Subcutaneous abdominal adipose tissue (tissue), 5 donors: ENCODE data around the gene SRP68.

Source experiments
- H3K27ac ChIP-seq: one replicate; pipeline ENCODE4 v1.7.0; 2013; ENCODE audit warnings: low read depth, mild to moderate bottlenecking, inconsistent platforms, low read length, moderate library complexity
- H3K27me3 ChIP-seq, 5 donors: one replicate each; pipeline ENCODE4 v1.7.0; 2013; ENCODE audit warnings: low read length in 5 of 5, inconsistent platforms in 1 of 5; ENCODE audit not compliant: control insufficient read depth in 5 of 5, insufficient read depth in 4 of 5
- H3K36me3 ChIP-seq, 5 donors: one replicate each; pipeline ENCODE4 v1.7.0; 2013; ENCODE audit warnings: low read length in 5 of 5; ENCODE audit not compliant: control insufficient read depth in 5 of 5, insufficient read depth in 5 of 5
- H3K4me1 ChIP-seq, 5 donors: one replicate each; pipeline ENCODE4 v1.7.0; 2013; ENCODE audit warnings: low read length in 5 of 5, mild to moderate bottlenecking in 3 of 5, moderate library complexity in 1 of 5; ENCODE audit not compliant: control insufficient read depth in 5 of 5, insufficient read depth in 5 of 5
- H3K4me3 ChIP-seq, 5 donors: one replicate each; pipeline ENCODE4 v1.7.0; 2013; ENCODE audit warnings: low read length in 5 of 5, low read depth in 1 of 5
- H3K9ac ChIP-seq, 5 donors: one replicate each; pipeline ENCODE4 v1.7.0; 2013; ENCODE audit warnings: low read length in 5 of 5, mild to moderate bottlenecking in 4 of 5, moderate library complexity in 3 of 5
- H3K9me3 ChIP-seq, 5 donors: one replicate each; pipeline ENCODE4 v1.7.0; 2013; ENCODE audit warnings: low read length in 5 of 5; ENCODE audit not compliant: control insufficient read depth in 5 of 5
- donor health status: healthy.
- donor health status: healthy.
- donor health status: healthy.
- donor health status: healthy.
- donor health status: healthy.

The SRP68 gene

DNA sequence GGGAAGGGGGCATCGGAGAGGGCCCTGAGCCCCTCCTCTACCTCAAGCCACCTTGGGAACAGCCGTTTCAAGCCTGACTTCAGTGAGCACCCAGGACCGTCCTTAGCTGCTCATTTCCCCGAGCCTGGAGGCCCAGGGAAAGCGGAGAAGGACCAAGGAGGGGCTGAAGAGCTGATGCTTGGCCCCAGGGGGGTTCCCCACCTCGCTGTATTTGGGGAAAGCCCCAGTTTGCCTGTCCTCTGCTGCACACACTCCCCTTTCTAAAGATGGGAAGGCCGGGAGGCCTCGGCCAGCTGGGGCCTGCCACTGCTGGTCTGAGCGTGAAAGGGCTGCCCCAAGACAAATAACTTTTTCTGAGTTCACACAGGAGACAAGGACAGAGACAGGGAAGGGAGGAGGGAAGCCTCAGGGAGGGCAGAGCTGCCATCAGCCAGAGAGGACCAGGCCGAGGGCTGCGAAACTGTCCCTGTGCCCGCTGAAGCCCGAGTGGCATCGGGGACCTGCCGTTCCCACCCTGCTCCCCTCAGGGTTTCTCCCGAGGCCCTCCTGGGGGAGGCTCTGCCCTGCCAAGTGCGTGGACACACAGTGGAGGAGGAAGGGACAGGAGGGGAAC, 18.3 kb upstream of the SRP68 start:
- H3K9me3 ChIP-seq, result no peaks in the 10 kb centered on the region
- no peaks in the 10 kb centered on the region for H3K27me3 ChIP-seq
- H3K4me3 ChIP-seq, result no peak overlapping the region
- H3K9ac ChIP-seq, result no peak overlapping the region
- peaks cover 3 to 96% (median 87%) of the 10 kb centered on the region in 5 donors for H3K36me3 ChIP-seq
- H3K27ac ChIP-seq, result no peak overlapping the region
- peaks cover 0 to 7% (median 0%) of the 10 kb centered on the region in 5 donors for H3K4me1 ChIP-seq

DNA sequence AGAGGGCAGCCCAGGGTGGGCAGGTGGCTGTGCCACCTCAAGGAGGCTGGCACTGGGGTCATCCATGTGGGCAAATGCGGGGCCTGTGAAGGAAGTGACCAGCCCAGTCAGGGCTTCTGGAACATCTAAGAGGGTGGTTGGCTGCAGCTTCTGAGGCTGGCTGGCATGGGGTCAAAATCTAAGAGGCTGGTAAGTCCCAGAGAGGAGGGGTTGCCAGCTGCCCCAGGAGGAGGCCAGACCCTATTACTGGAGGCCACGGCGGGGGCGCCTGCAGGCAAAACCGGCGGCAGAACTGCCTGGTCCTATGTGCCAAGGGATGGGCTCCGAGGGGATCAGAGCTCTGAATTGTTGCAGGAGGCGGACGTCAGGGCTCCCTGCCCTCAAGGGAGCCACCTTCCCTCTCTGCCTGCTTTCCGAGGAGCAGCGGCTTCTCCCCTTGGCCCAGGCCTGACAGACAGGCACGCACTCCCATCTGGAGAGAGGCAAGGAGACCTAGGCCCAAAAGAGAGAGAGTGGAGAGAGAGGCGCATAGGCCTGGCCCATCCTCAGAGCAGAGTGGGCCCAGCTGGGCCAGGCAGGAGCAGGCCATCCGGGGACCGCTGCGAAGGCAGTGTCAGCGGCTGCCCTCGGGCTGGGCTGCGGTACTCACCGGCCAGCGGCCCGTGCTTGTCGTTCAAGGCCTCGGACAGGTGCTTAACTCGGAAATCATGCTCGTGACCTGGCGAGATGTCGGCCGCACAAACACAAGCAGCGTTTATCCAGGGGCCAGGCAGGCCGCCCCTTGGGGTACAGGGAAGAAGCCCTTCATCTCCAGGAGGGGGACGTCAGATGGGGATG, 17.6 kb upstream of the SRP68 start:
- peaks cover 0 to 98% (median 90%) of the 10 kb centered on the region in 5 donors for H3K36me3 ChIP-seq
- no peak overlapping the region for H3K4me3 ChIP-seq
- no peak overlapping the region for H3K9ac ChIP-seq
- H3K4me1 ChIP-seq, result peaks cover 0 to 7% (median 0%) of the 10 kb centered on the region in 5 donors
- H3K9me3 ChIP-seq, result no peaks in the 10 kb centered on the region
- no peaks in the 10 kb centered on the region for H3K27me3 ChIP-seq
- no peak overlapping the region for H3K27ac ChIP-seq

GRCh38 chr17:76088868-76089576, 16.7 kb upstream of the SRP68 start:
- Histone ChIP-seq H3K4me3 (no peak overlapping the region), H3K27ac (no peak overlapping the region), H3K4me1 (peaks cover 0 to 7% (median 0%) of the 10 kb centered on the region in 5 donors), H3K36me3 (peaks cover 3 to 99% (median 94%) of the 10 kb centered on the region in 5 donors), H3K9me3 (no peaks in the 10 kb centered on the region), H3K27me3 (no peaks in the 10 kb centered on the region), H3K9ac (no peak overlapping the region)

GRCh38 chr17:76088041-76088867, 15.9 kb upstream of the SRP68 start:
- peaks cover 3 to 99% (median 94%) of the 10 kb centered on the region in 5 donors for H3K36me3 ChIP-seq
- no peaks in the 10 kb centered on the region for H3K9me3 ChIP-seq
- H3K27me3 ChIP-seq, result no peaks in the 10 kb centered on the region
- H3K4me3 ChIP-seq, result no peak overlapping the region
- H3K9ac ChIP-seq, result no peak overlapping the region
- H3K27ac ChIP-seq, result no peak overlapping the region
- H3K4me1 ChIP-seq, result peaks cover 0 to 7% (median 0%) of the 10 kb centered on the region in 5 donors

DNA sequence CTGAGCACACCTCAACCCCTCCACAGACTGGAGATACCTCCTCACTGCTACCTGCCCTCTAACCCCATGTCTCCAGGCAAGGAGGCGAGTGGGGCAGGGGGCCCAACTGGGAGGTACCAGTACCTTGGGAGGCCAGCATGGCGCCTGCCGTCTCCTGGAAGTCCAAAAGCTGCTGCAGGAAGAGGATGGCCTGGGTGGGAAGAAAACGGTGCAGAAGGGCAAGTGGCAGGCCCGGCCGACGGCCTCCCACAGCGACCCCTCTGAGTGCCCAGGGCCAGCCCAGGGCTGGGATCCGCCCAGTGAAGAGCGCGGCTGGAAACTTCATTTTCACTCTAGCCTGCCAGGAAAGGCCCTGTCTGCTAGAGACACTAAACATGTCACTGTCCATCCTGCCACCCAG, 15.2 kb upstream of the SRP68 start:
- Histone ChIP-seq H3K27me3 (no peaks in the 10 kb centered on the region), H3K36me3 (peaks cover 3 to 99% (median 94%) of the 10 kb centered on the region in 5 donors), H3K9me3 (no peaks in the 10 kb centered on the region), H3K4me1 (peaks cover 0 to 7% (median 0%) of the 10 kb centered on the region in 5 donors), H3K9ac (no peak overlapping the region), H3K4me3 (no peak overlapping the region), H3K27ac (no peak overlapping the region)

- H3K9me3 ChIP-seq, result no peaks in the 10 kb centered on the region
- H3K9ac ChIP-seq, result no peak overlapping the region
- no peaks in the 10 kb centered on the region for H3K27me3 ChIP-seq
- no peak overlapping the region for H3K4me3 ChIP-seq
- peaks cover 3 to 91% (median 85%) of the 10 kb centered on the region in 5 donors for H3K36me3 ChIP-seq
- H3K27ac ChIP-seq, result no peak overlapping the region
- peaks cover 0 to 1% (median 0%) of the 10 kb centered on the region in 5 donors for H3K4me1 ChIP-seq
Measured at GRCh38 chr17:76086384-76086783, 14.1 kb upstream of the SRP68 start.

DNA sequence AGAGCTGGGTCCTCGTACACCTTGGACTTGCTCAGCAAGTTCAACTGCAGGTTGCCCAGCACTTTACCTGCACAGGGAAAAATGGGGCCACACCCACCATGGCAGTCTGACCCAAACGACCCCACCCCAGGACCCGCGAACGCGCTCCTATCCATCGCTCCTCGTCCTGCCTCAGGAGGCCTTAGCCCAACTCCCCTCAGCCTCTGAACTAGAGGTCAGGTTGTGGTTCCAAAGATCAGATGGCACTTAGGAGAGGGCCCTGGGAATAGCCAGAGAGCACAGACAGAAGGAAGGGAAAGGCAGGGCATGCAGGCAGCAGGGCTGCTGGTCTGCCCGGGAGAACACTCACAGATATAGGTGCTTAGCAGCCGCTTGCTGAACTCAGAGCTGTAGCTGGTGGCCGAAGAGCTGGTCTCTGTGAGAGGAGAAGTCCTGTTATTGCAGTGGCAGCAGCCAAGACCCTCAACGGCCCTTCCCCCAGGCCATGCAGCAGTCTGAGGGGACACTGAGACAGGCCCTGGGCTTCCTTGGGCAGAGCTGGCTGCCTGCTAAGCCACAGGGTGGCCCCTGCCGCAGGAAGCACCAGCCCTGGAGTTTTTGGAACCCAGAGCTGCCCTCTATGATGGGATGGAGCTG, 13.5 kb upstream of the SRP68 start:
- H3K9me3 ChIP-seq, result no peaks in the 10 kb centered on the region
- no peak overlapping the region for H3K27ac ChIP-seq
- no peaks in the 10 kb centered on the region for H3K4me1 ChIP-seq
- H3K36me3 ChIP-seq, result peaks cover 3 to 86% (median 83%) of the 10 kb centered on the region in 5 donors
- no peaks in the 10 kb centered on the region for H3K27me3 ChIP-seq
- H3K4me3 ChIP-seq, result no peak overlapping the region
- no peak overlapping the region for H3K9ac ChIP-seq

DNA sequence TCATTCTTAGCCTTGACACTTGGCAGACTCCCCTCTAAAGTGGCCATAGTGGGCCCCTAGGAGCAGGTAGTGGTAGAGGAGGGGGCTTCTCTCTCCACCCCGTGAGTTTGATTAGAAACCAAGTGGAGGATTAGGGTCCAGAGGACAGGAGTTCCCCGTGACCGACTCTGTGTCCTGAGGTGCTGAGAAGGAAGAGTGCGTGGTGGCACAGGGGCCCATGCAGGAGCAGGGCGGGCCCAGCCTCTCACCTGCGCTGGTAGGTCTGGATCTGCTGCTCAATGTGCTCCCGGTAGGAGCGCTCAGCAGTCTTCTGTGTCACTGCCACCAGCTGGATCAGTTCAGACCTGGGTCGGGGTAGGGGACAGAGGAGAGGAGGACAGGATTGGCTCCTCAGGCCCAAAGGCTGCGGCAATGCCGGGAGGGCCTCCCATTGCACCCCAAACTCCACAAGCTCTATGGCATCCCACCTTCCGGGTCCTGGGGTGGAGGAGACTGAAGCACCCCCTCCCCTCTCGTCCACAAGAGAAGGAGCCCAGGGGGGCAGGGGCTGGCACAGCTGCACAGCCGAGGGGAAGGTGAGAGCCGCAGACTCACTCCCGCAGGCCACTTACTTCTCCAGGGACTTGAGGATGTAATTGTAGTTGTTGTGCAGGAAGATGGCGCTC, 12.9 kb upstream of the SRP68 start:
- no peak overlapping the region for H3K4me3 ChIP-seq
- H3K27ac ChIP-seq, result no peak overlapping the region
- peaks cover 3 to 79% (median 76%) of the 10 kb centered on the region in 5 donors for H3K36me3 ChIP-seq
- H3K27me3 ChIP-seq, result peaks cover 0 to 4% (median 2%) of the 10 kb centered on the region in 5 donors
- H3K9ac ChIP-seq, result no peak overlapping the region
- H3K9me3 ChIP-seq, result no peaks in the 10 kb centered on the region
- H3K4me1 ChIP-seq, result peaks cover 0 to 3% (median 0%) of the 10 kb centered on the region in 5 donors
